Measurements from ENCODE around the gene ERBB4. TPM values are rescaled to one million over a fixed set of nuclear protein-coding genes. Genes with fewer than 3 reads are reported as not detected.

ERBB4 gene
- total RNA-seq, 1 donor from 2014 or later = 25.3 TPM

DNA sequence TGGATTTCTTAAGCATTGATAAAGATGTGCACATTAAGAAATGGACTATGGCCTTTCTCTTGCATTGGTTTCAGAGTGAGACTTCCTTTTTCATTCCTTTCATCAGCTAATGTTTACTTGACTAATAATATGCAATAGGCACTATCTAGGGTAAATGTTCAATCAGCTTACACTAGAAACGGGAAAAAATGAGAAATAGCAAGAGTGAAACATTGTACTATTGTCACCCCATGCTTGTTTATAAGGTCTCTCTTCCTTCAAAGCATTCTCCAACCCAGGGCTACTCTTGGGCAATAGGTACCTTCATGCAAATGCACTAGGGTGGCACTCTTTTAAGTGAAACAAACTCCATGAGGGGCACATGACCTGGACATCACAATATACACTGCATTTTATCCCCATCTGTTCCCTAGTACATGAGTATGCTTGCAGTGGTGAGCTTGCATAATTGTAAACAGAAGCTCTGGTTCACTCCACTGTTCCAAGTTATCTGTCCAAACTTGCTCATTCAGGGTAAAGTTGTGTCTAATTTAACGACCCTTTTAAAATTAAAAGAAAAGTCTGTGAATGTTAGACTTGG lies 402.3 kb downstream of the ERBB4 start:
- ATAC-seq (no peak), DNase-seq (no peak)
- H3K27ac ChIP-seq = no peak overlapping the region
- TF ChIP-seq, protein P1, sequence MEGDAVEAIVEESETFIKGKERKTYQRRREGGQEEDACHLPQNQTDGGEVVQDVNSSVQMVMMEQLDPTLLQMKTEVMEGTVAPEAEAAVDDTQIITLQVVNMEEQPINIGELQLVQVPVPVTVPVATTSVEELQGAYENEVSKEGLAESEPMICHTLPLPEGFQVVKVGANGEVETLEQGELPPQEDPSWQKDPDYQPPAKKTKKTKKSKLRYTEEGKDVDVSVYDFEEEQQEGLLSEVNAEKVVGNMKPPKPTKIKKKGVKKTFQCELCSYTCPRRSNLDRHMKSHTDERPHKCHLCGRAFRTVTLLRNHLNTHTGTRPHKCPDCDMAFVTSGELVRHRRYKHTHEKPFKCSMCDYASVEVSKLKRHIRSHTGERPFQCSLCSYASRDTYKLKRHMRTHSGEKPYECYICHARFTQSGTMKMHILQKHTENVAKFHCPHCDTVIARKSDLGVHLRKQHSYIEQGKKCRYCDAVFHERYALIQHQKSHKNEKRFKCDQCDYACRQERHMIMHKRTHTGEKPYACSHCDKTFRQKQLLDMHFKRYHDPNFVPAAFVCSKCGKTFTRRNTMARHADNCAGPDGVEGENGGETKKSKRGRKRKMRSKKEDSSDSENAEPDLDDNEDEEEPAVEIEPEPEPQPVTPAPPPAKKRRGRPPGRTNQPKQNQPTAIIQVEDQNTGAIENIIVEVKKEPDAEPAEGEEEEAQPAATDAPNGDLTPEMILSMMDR (IDR thresholded peaks at IDR 0.05) = no peak
- intact Hi-C loops (cut with DNase I) = no loop called here
- no peaks in the 10 kb centered on the region for H3K27me3 ChIP-seq (ENCODE audit: low read depth)
- H3K36me3 ChIP-seq = no peaks in the 10 kb centered on the region
- no peak overlapping the region for H3K4me3 ChIP-seq
- no peaks in the 10 kb centered on the region for H3K9me3 ChIP-seq
- no peaks in the 10 kb centered on the region for H3K4me1 ChIP-seq

DNA sequence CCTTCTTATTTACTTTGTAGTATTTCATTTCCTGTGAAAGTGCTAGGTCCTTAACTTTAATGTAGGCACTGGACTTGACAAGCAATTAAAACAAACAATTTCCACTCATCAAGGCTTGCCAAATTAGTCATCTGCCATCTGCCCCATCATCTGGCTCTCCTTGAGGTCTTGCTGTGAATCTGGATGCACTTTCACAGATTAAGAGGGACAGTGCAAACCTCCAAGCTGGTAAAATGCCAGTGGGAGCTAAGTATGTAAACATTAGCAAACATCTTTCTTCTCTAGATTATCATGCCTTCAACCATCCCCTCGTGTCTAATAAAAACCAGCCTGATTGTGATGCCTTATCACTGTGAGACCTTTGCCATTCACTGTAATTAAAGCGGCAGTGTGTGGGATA lies 402.9 kb downstream of the ERBB4 start:
- no peak overlapping the region for H3K27ac ChIP-seq
- TF ChIP-seq, protein P1 (IDR thresholded peaks at IDR 0.05) = no peak
- DNase-seq (no peak), ATAC-seq (no peak)
- H3K36me3 ChIP-seq = no peaks in the 10 kb centered on the region
- intact Hi-C loops (cut with DNase I) = no loop called here
- no peaks in the 10 kb centered on the region for H3K27me3 ChIP-seq (ENCODE audit: low read depth)
- no peaks in the 10 kb centered on the region for H3K9me3 ChIP-seq
- H3K4me3 ChIP-seq = no peak overlapping the region
- H3K4me1 ChIP-seq = no peaks in the 10 kb centered on the region

DNA sequence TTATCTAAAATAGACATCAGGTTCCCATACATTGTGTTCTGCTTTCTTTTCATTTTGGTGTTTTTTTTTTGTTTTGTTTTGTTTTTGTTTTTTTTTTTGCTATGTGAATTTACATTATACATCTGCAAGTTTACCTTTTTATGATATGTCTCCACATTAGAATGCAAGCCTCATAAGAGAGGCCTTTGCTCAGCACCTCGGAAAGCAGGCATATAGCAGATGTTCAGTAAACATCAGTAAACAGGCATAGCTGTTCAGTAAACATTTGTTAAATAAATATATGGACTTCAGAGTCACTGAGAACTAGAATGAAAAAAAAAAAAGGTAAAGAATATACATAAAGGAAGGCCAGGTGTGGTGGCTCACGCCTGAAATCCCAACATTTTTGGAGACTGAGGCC lies 405.3 kb downstream of the ERBB4 start:
- H3K4me3 ChIP-seq = no peak overlapping the region
- no peaks in the 10 kb centered on the region for H3K9me3 ChIP-seq
- H3K27me3 ChIP-seq (ENCODE audit: low read depth) = no peaks in the 10 kb centered on the region
- H3K27ac ChIP-seq = no peak overlapping the region
- no peaks in the 10 kb centered on the region for H3K36me3 ChIP-seq
- H3K4me1 ChIP-seq = no peaks in the 10 kb centered on the region
- ATAC-seq (no peak), DNase-seq (no peak)
- TF ChIP-seq, protein P1 (IDR thresholded peaks at IDR 0.05) = no peak
- intact Hi-C loops (cut with DNase I) = no loop called here

DNA sequence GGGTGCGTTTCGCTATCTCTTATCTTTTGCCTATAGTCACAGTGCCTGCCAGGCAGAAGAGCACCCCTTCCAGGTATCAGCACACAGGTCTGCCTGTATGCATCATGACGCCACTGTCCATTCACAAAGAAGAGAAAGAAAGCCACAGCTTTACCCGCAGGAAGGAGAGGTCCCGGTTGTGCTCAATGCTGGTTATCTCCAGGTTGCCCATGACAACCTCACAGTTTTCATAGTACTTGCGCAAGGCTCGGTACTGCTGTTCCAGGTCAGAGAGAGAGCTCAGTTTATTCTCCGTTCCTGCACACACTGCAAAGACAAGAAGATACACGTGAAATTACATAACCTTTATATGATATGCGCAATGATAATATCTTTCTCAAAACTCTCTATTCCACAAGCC lies 414.0 kb downstream of the ERBB4 start:
- peak; percentile 83 to 91 for ATAC-seq
- H3K4me3 ChIP-seq = peak overlapping the region; percentile 15
- no peaks in the 10 kb centered on the region for H3K9me3 ChIP-seq
- H3K4me1 ChIP-seq = no peaks in the 10 kb centered on the region
- H3K27me3 ChIP-seq (ENCODE audit: low read depth) = no peaks in the 10 kb centered on the region
- no peaks in the 10 kb centered on the region for H3K36me3 ChIP-seq
- DNase-seq = no peak
- intact Hi-C loops (cut with DNase I) = no loop called here
- TF ChIP-seq, protein P1 (IDR thresholded peaks at IDR 0.05) = no peak
- H3K27ac ChIP-seq = no peak overlapping the region

DNA sequence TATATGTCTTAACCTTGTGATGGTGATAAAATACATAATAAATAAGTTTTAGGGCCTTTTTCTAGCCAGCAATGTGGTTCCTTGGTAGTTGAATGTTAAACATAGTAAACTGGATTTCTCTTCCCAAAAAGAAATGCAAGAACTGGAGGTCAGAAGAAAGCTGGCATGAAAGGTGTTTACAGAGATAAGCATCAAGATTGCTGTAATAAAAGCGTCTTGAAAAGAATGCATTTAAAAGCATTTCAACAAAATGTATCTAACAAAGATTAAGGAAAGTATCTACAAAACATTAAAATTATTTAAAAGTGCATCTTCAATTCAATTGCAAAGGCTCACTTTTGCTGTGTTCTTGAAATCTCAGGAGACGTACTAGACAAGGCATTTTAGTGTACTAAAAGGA lies 419.0 kb downstream of the ERBB4 start:
- ATAC-seq (no peak), DNase-seq (no peak)
- TF ChIP-seq, protein P1 (IDR thresholded peaks at IDR 0.05) = no peak
- Histone ChIP-seq H3K4me1 (no peaks in the 10 kb centered on the region), H3K4me3 (no peak overlapping the region), H3K9me3 (no peaks in the 10 kb centered on the region), H3K27ac (no peak overlapping the region), H3K36me3 (no peaks in the 10 kb centered on the region), H3K27me3 (ENCODE audit: low read depth) (no peaks in the 10 kb centered on the region)
- intact Hi-C loops (cut with DNase I) = no loop called here
